ENCODE data around the gene SYNGR2.

GRCh38 chr17:78180083-78180482 lies 11.7 kb downstream of the SYNGR2 start:
- TF ChIP-seq CTCF (IDR thresholded peaks at IDR 0.05), result no peak
- no peak for TF ChIP-seq POLR2A (IDR thresholded peaks at IDR 0.05)
